Measurements from ENCODE around the gene LNX1. TPM values are rescaled to one million over a fixed set of nuclear protein-coding genes. Genes with fewer than 3 reads are reported as not detected.

LNX1 gene
- total and polyA plus RNA-seq, 10 of the 15 experiments (the other 5 are each of a cell fraction or from before 2014, with no cell fraction given): 0.72 to 1.4 (median 1.0) TPM

- POLR2A ChIA-PET: no interaction called here
- no peak overlapping the region for H2AFZ ChIP-seq (ENCODE audit: control insufficient read depth, low read depth, low read length)
- no peaks in the 10 kb centered on the region for H3K4me1 ChIP-seq (ENCODE audit: control insufficient read depth, insufficient read depth, low read length)
- no peaks in the 10 kb centered on the region for H3K79me2 ChIP-seq (ENCODE audit: control insufficient read depth, insufficient read depth, low read length)
- no peak for ATAC-seq
- TF ChIP-seq JUNB (IDR thresholded peaks at IDR 0.05) (no peak), CBX5 (IDR thresholded peaks at IDR 0.05; ENCODE audit: low read depth) (no peak), PRDM15 (CRISPR knock-in tag; IDR thresholded peaks at IDR 0.05) (no peak), KAT2A (conservative IDR thresholded peaks at IDR 0.05; ENCODE audit: control insufficient read depth, low read depth, low read length) (no peak), ZBTB11 (CRISPR knock-in tag; IDR thresholded peaks at IDR 0.05) (no peak), GABPA (IDR thresholded peaks at IDR 0.05; ENCODE audit: low read depth) (no peak)
- H3K27me3 ChIP-seq (replicated peaks in 1 of 2; ENCODE audit: control insufficient read depth in 2 of 2, insufficient read depth in 2 of 2, low read length in 1 of 2): no peaks in the 10 kb centered on the region
- no peaks in the 10 kb centered on the region for H3K9me3 ChIP-seq (replicated peaks; ENCODE audit: control insufficient read depth, insufficient read depth, low read length)
- SMC1A ChIA-PET (ENCODE audit: uncharacterized antibody, unreplicated experiment): interaction anchor here (0.7 kb wide), 1 partner anchor 19 kb away, joined by 3 read pairs; no protein-coding TSS in a partner anchor
- intact Hi-C loops (cut with micrococcal nuclease; ENCODE audit: unreplicated experiment): loop anchor here (5.0 kb wide), 1 partner anchor 259 kb away; no protein-coding TSS in a partner anchor
- CTCF ChIA-PET: interaction anchor here (1.1 kb wide), 1 partner anchor 250 kb away, joined by 3 read pairs; no protein-coding TSS in a partner anchor
- H3K9ac ChIP-seq (ENCODE audit: control insufficient read depth, insufficient read depth, low read length): no peak overlapping the region
- H3K4me3 ChIP-seq: no peak overlapping the region
- RAD21 ChIA-PET (ENCODE audit: unreplicated experiment): no interaction called here
- H3K36me3 ChIP-seq (ENCODE audit: control insufficient read depth in 2 of 2, insufficient read depth in 2 of 2, low read length in 1 of 2): peaks cover 3 to 24% of the 10 kb centered on the region in 2 experiments
- FAIRE-seq: no peak
- no peaks in the 10 kb centered on the region for H4K20me1 ChIP-seq (ENCODE audit: control insufficient read depth, insufficient read depth)
- in situ Hi-C loops (cut with MboI): no loop called here
- no peak for DNase-seq (ENCODE audit: low read depth, low spot score)
- H3K4me2 ChIP-seq (ENCODE audit: control insufficient read depth, insufficient read depth): no peak overlapping the region
- BruUV-seq (replicated peaks): no TSS peak
- no peak overlapping the region for H3K27ac ChIP-seq (ENCODE audit: control insufficient read depth, insufficient read depth)
Observed at GRCh38 chr4:53456178-53456577, 135.1 kb downstream of the LNX1 start.

Data from GM12878 (cell line).